Measurements from ENCODE around the gene C3orf62.

The C3orf62 gene

DNA sequence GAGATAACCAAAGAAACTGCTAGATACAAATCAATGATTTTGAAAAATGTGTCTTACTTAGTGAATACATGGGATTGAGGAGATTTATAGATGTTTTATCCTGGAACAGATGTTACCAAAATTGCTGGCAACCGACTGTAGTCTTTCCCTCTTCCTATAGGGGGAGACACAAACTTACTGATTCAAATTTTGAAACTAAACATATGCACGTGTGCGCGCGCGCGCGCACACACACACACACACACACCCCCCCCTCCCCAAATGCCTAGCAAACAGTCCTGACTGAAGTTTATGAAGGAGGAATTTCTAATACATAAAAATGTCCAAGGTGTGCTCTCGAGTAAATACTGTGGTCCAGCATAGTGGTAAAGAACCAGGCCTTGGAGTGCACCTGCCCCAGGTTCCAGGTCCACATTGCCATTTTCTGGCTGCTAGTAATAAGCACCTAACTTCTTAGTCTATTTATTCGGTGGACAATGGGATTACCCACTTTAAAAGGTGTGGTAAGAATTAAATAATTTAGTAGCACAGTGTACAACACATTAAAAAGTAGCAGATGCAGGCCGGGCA, 18.5 kb upstream of the C3orf62 start:
- Histone ChIP-seq H3K36me3 (ENCODE audit: insufficient read depth, low read length) (peaks cover 64% of the 10 kb centered on the region), H3K9ac (ENCODE audit: low read length) (no peak overlapping the region), H3K4me3 (ENCODE audit: low read depth in 1 of 2, low read length in 2 of 2) (no peak overlapping the region), H3K27ac (ENCODE audit: low read depth, low read length) (no peak overlapping the region), H3K27me3 (ENCODE audit: control insufficient read depth in 1 of 2, insufficient read depth in 2 of 2, low read length in 2 of 2) (no peaks in the 10 kb centered on the region), H3K4me1 (ENCODE audit: insufficient read depth, low read length) (peaks cover 16% of the 10 kb centered on the region), H3K9me3 (ENCODE audit: low read length) (no peaks in the 10 kb centered on the region)

DNA sequence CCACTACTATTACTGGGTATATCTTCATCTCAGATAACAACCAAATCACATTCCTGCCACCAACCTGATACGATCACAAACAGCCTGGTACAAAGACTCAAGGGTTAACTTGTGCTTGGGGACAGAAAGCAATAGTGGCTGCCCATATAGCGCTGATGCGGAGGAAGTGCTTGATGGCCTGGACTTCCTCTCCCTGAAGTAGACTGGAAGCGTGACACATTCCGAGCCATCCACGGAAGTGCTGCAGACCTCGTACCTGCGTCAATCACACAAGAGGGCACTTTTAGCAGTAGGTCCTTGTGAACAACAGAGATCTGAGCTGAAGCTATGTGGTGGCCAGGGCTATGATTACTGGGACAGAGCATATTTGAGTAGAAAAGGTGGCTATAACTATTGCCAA, 17.3 kb upstream of the C3orf62 start:
- no peak overlapping the region for H3K4me3 ChIP-seq (ENCODE audit: low read depth in 1 of 2, low read length in 2 of 2)
- no peak overlapping the region for H3K9ac ChIP-seq (ENCODE audit: low read length)
- no peaks in the 10 kb centered on the region for H3K27me3 ChIP-seq (ENCODE audit: control insufficient read depth in 1 of 2, insufficient read depth in 2 of 2, low read length in 2 of 2)
- peaks cover 16% of the 10 kb centered on the region for H3K4me1 ChIP-seq (ENCODE audit: insufficient read depth, low read length)
- no peak overlapping the region for H3K27ac ChIP-seq (ENCODE audit: low read depth, low read length)
- H3K9me3 ChIP-seq (ENCODE audit: low read length) = no peaks in the 10 kb centered on the region
- peaks cover 67% of the 10 kb centered on the region for H3K36me3 ChIP-seq (ENCODE audit: insufficient read depth, low read length)

DNA sequence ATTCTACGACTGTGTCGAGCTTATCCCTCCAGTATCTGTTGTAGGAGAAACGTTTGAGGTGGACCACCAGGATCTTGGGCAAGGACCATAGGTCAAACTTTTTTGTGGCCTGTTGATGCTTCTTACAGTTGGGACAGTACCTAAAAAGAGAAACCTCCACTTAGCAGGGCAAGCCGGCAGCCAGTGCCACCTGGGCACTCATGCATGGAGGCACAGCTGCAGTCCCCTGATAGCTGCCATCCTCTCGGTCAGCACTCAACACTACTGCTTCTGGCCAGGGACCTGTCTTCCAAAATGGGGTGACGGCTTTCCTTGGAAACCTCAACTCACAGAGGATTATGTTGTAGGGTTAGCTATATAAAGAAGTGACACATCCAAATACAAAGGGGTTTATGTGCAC, 7.0 kb upstream of the C3orf62 start:
- H3K27ac ChIP-seq (ENCODE audit: low read depth, low read length) = no peak overlapping the region
- no peak overlapping the region for H3K9ac ChIP-seq (ENCODE audit: low read length)
- H3K36me3 ChIP-seq (ENCODE audit: insufficient read depth, low read length) = peaks cover 69% of the 10 kb centered on the region
- H3K9me3 ChIP-seq (ENCODE audit: low read length) = no peaks in the 10 kb centered on the region
- H3K4me1 ChIP-seq (ENCODE audit: insufficient read depth, low read length) = no peaks in the 10 kb centered on the region
- H3K4me3 ChIP-seq (ENCODE audit: low read depth in 1 of 2, low read length in 2 of 2) = no peak overlapping the region
- H3K27me3 ChIP-seq (ENCODE audit: control insufficient read depth in 1 of 2, insufficient read depth in 2 of 2, low read length in 2 of 2) = no peaks in the 10 kb centered on the region

DNA sequence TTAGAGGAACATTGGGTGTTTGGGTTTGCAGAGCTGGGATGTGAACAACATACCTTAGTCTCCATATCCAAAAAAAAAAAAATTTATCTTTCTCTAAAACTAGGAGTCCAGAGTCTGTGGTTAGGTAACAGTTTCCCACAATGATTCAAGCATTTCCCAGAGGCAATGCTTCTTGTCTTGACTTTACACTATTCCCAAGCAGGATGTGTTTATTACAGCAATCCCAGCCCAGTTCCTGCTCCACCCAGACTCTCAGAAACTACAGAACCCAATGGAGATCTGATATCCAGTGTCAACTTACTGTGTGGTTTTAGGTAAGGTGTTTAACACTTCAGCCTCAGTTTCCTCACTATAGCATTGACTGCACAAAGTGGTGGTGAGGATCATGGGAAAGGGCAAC, 2.3 kb upstream of the C3orf62 start:
- H3K27ac ChIP-seq (ENCODE audit: low read depth, low read length) = no peak overlapping the region
- H3K36me3 ChIP-seq (ENCODE audit: insufficient read depth, low read length) = peaks cover 35% of the 10 kb centered on the region
- H3K9me3 ChIP-seq (ENCODE audit: low read length) = no peaks in the 10 kb centered on the region

DNA sequence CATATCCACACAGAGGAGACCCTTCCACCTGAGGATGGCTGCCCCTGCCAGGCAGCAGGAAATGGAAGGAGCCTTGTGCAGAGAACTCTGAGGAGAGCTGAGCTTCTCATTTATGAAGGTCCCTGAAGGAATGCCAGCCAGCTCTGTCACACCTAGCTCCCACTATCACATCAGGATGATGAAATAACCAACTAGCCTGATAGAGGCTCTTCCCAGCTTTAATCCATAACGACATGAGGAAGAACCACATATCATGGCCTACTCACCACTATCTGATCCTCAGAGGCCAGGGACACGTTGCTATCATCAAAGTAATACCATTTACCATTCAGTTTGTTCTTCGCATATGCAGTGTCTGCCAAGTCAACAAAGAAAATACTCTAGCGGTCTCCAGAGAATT, 1.5 kb upstream of the C3orf62 start:
- Histone ChIP-seq H3K9ac (ENCODE audit: low read length) (no peak overlapping the region), H3K4me3 (ENCODE audit: low read depth in 1 of 2, low read length in 2 of 2) (no peak overlapping the region), H3K36me3 (ENCODE audit: insufficient read depth, low read length) (peaks cover 27% of the 10 kb centered on the region), H3K4me1 (ENCODE audit: insufficient read depth, low read length) (peaks cover 16% of the 10 kb centered on the region), H3K27me3 (ENCODE audit: control insufficient read depth in 1 of 2, insufficient read depth in 2 of 2, low read length in 2 of 2) (no peaks in the 10 kb centered on the region), H3K9me3 (ENCODE audit: low read length) (no peaks in the 10 kb centered on the region), H3K27ac (ENCODE audit: low read depth, low read length) (no peak overlapping the region)

More for the DNA sequence above, 2.3 kb upstream of the C3orf62 start:
- Histone ChIP-seq H3K9ac (ENCODE audit: low read length) (no peak overlapping the region), H3K27me3 (ENCODE audit: control insufficient read depth in 1 of 2, insufficient read depth in 2 of 2, low read length in 2 of 2) (no peaks in the 10 kb centered on the region), H3K4me3 (ENCODE audit: low read depth in 1 of 2, low read length in 2 of 2) (no peak overlapping the region), H3K4me1 (ENCODE audit: insufficient read depth, low read length) (peaks cover 16% of the 10 kb centered on the region)

GRCh38 chr3:49277383-49277775, 347 bp upstream of the C3orf62 start:
- peaks cover 16% of the 10 kb centered on the region for H3K4me1 ChIP-seq (ENCODE audit: insufficient read depth, low read length)
- peak overlapping the region; percentile 55 for H3K9ac ChIP-seq (ENCODE audit: low read length)
- H3K27me3 ChIP-seq (ENCODE audit: control insufficient read depth in 1 of 2, insufficient read depth in 2 of 2, low read length in 2 of 2) = no peaks in the 10 kb centered on the region
- peak overlapping the region; percentile 20 to 65 for H3K4me3 ChIP-seq (ENCODE audit: low read depth in 1 of 2, low read length in 2 of 2)
- no peaks in the 10 kb centered on the region for H3K9me3 ChIP-seq (ENCODE audit: low read length)
- peak overlapping the region; percentile 79 for H3K27ac ChIP-seq (ENCODE audit: low read depth, low read length)
- peaks cover 24% of the 10 kb centered on the region for H3K36me3 ChIP-seq (ENCODE audit: insufficient read depth, low read length)

DNA sequence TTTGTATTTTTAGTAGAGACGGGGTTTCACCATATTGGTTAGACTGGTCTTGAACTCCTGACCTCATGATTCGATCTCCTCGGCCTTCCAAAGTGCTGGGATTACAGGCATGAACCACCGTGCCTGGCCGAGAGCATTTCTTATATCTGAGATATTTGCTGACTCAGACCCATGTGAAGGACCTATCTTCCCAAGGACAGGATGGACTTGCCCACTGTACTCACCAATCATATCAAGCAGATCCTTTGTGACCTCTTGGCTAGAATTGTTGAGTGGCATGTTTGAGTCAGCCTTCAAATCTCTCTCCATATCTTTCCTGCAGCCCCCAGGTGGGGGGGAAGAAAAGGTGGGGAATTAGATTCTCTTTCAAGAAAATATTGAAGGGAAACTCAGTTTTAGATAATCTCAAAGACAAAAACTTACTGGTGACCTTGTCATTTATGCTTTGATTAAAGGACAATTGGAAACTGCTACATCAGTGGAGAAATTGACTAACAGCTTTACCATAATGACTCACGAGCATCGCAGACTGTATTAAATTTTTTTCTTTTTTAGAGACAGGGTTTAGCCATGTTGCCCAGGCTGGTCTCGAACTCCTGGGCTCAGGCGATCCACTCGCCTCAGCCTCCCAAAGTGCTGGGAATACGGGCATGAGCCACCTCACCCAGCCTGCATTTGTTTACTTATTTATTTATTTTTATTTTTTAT, 3.1 kb downstream of the C3orf62 start:
- Histone ChIP-seq H3K27me3 (ENCODE audit: control insufficient read depth in 1 of 2, insufficient read depth in 2 of 2, low read length in 2 of 2) (no peaks in the 10 kb centered on the region), H3K27ac (ENCODE audit: low read depth, low read length) (no peak overlapping the region), H3K9me3 (ENCODE audit: low read length) (no peaks in the 10 kb centered on the region), H3K36me3 (ENCODE audit: insufficient read depth, low read length) (peaks cover 6% of the 10 kb centered on the region), H3K4me3 (ENCODE audit: low read depth in 1 of 2, low read length in 2 of 2) (no peak overlapping the region), H3K9ac (ENCODE audit: low read length) (no peak overlapping the region), H3K4me1 (ENCODE audit: insufficient read depth, low read length) (peaks cover 16% of the 10 kb centered on the region)

- Histone ChIP-seq H3K9ac (ENCODE audit: low read length) (no peak overlapping the region), H3K4me1 (ENCODE audit: insufficient read depth, low read length) (peaks cover 14% of the 10 kb centered on the region), H3K27me3 (ENCODE audit: control insufficient read depth in 1 of 2, insufficient read depth in 2 of 2, low read length in 2 of 2) (no peaks in the 10 kb centered on the region), H3K9me3 (ENCODE audit: low read length) (no peaks in the 10 kb centered on the region), H3K27ac (ENCODE audit: low read depth, low read length) (no peak overlapping the region), H3K36me3 (ENCODE audit: insufficient read depth, low read length) (no peaks in the 10 kb centered on the region), H3K4me3 (ENCODE audit: low read depth in 1 of 2, low read length in 2 of 2) (no peak overlapping the region)
Observed at GRCh38 chr3:49271047-49271446, 6.0 kb downstream of the C3orf62 start.

DNA sequence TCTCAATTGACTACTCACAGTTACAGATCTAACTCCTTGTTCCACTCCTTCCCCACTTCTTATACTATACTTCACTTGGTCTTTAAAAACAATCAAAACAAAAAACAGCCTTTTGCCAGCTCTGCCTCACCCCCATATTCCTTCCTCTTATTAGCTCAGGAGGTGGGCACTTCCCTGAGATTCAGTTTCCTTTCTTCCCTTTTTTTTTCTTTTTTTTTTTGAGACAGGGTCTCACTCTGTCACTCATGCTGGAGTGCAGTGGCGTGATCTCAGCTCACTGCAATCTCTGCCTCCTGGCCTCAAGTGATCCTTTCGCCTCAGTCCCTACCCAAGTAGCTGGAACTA, 6.9 kb downstream of the C3orf62 start:
- Histone ChIP-seq H3K9me3 (ENCODE audit: low read length) (no peaks in the 10 kb centered on the region), H3K4me1 (ENCODE audit: insufficient read depth, low read length) (peaks cover 9% of the 10 kb centered on the region), H3K36me3 (ENCODE audit: insufficient read depth, low read length) (no peaks in the 10 kb centered on the region), H3K27ac (ENCODE audit: low read depth, low read length) (no peak overlapping the region), H3K4me3 (ENCODE audit: low read depth in 1 of 2, low read length in 2 of 2) (no peak overlapping the region), H3K9ac (ENCODE audit: low read length) (no peak overlapping the region), H3K27me3 (ENCODE audit: control insufficient read depth in 1 of 2, insufficient read depth in 2 of 2, low read length in 2 of 2) (no peaks in the 10 kb centered on the region)

- H3K4me1 ChIP-seq (ENCODE audit: insufficient read depth, low read length) = peaks cover 9% of the 10 kb centered on the region
- H3K9ac ChIP-seq (ENCODE audit: low read length) = no peak overlapping the region
- H3K27me3 ChIP-seq (ENCODE audit: control insufficient read depth in 1 of 2, insufficient read depth in 2 of 2, low read length in 2 of 2) = no peaks in the 10 kb centered on the region
- H3K36me3 ChIP-seq (ENCODE audit: insufficient read depth, low read length) = no peaks in the 10 kb centered on the region
- no peaks in the 10 kb centered on the region for H3K9me3 ChIP-seq (ENCODE audit: low read length)
- no peak overlapping the region for H3K27ac ChIP-seq (ENCODE audit: low read depth, low read length)
- no peak overlapping the region for H3K4me3 ChIP-seq (ENCODE audit: low read depth in 1 of 2, low read length in 2 of 2)
Observed at GRCh38 chr3:49269443-49270155, 7.4 kb downstream of the C3orf62 start.

- Histone ChIP-seq H3K36me3 (ENCODE audit: insufficient read depth, low read length) (no peaks in the 10 kb centered on the region), H3K4me1 (ENCODE audit: insufficient read depth, low read length) (peaks cover 9% of the 10 kb centered on the region), H3K27ac (ENCODE audit: low read depth, low read length) (no peak overlapping the region), H3K4me3 (ENCODE audit: low read depth in 1 of 2, low read length in 2 of 2) (no peak overlapping the region), H3K9me3 (ENCODE audit: low read length) (no peaks in the 10 kb centered on the region), H3K27me3 (ENCODE audit: control insufficient read depth in 1 of 2, insufficient read depth in 2 of 2, low read length in 2 of 2) (no peaks in the 10 kb centered on the region), H3K9ac (ENCODE audit: low read length) (no peak overlapping the region)
Observed at GRCh38 chr3:49266410-49267095, 10.5 kb downstream of the C3orf62 start.

All from muscle layer of colon (tissue), 2 donors.